Renal cortex interstitium (tissue), 11 donors: ENCODE results near the gene ZNF407. TPM values are rescaled to one million over a fixed set of nuclear protein-coding genes. Genes with fewer than 3 reads are reported as not detected.

Experiments used
- DNase-seq, 11 donors: peaks; one replicate each; pipeline ENCODE4 v3.0.0-alpha.2; 2013; ENCODE audit warnings: low read depth in 9 of 11, low spot score in 4 of 11; ENCODE audit errors: extremely low read depth in 1 of 11
- polyA plus RNA-seq, 3 donors: library from polyadenylated mRNA; unstranded; fragments of 120-200 nt; gene quantifications; one replicate each; pipeline ENCODE4 v1.2.1, GENCODE V29; 2013; ENCODE audit not compliant: insufficient read length in 3 of 3

The ZNF407 gene
- polyA plus RNA-seq, 3 donors, result 10.0 to 10.1 (median 10.1) TPM

DNA sequence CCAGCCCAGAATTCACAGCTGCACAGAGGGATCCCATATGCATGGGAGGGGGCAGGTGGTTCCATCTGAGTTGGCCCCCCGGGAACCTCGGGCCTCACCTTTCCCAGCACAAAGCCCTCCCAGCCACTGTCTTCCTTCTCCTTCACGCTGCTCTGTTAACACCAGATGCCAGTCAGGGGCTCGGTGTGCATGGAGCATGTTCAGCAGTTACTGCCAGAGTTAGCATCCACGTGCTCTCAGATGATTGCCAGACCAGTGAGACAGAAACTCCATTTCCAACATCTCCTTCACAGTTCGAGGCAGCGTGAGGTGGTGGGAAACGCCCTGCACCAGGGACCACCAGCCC lies 510.2 kb downstream of the ZNF407 start:
- DNase-seq, result no peak

DNA sequence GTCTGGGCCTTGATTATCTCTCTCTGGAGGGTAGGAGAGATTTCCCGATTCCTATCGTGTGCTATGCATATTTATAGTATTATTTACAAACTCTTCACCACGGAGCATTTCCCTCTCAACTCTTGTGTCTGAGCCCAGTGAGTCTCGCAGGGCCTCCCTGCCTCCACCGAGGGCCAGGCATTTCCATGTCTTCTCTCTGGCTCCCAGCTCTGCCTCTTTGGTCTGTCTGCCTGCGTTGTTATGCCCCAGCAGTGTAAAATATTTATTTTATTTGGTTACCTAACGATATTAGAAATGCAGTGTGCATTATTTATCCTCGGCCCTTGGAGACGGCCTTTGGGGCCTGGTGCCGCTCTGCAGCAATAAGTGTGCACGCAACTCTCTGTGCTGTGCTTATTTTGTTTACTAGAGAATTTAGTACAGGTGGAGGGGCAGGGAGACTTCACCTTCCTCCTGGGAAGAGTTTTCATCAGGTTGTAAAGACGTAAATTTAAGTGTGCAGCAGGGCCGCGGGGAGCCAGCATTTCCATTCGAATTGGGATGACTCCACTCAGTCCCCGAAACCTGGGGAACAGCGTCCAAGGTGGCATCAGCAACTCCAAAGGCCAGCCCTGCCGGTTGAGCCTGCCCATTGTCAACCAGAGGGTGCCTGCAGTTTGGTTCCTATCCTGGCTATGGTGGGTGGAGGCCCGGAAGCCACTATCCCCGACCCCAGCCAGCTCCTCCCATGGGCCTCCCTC lies 511.1 kb downstream of the ZNF407 start:
- no peak for DNase-seq

DNA sequence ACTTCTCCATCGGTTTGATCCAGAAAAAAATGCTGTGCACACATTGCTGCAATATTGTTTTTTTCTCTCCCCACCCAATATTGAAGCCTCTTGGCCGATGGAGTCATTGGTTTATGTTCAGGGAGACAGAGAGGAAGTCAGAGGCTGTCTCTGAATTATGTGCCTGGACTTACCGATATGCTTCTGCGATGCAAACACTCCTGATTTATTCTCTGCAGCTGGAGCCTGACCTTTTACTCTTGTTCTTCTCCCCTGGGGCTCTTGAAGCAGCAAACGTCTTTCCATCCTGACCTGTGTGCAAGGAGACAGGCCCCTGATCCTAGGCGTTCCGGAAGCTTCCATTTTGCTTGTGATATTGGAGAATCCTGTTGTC lies 511.6 kb downstream of the ZNF407 start:
- no peak for DNase-seq

DNA sequence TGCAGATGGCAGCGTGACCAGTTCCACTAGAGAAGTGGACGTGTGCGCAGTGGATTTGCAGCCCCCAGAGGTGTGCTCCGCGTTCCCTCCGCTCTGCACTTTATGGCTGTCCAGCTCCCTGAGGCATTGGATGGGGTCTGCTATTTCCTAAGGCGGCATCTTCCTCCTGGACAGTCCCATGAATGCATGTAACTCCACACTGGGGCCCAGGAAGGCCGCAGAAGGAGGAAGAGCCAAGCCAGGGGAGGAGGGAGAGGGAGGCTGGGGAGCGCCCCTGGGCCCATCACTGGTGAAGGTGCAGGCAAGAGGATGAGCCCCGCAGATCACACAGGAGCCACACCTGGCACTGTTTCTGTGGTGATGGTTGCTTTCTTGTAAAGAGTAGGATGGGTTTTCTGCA lies 512.1 kb downstream of the ZNF407 start:
- no peak for DNase-seq

DNA sequence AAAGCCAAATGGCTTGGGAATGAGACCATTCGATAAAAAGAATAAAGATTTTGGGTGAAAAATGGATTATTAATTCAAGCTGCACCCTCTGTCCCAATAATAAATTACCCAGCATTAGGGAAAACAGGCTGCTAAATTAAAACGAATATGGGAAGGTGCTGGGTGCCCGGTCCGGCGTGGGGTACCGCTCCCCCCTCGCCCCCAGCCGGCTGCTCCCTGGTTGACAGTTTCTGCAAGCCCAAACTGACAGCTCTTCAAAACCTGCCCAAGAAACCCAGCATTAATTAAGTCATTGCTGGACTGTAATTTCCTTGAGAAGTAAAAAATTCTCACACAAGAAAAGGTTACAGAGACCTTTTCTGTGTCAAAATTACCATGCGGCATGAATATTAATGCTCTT lies 512.6 kb downstream of the ZNF407 start:
- no peak for DNase-seq

DNA sequence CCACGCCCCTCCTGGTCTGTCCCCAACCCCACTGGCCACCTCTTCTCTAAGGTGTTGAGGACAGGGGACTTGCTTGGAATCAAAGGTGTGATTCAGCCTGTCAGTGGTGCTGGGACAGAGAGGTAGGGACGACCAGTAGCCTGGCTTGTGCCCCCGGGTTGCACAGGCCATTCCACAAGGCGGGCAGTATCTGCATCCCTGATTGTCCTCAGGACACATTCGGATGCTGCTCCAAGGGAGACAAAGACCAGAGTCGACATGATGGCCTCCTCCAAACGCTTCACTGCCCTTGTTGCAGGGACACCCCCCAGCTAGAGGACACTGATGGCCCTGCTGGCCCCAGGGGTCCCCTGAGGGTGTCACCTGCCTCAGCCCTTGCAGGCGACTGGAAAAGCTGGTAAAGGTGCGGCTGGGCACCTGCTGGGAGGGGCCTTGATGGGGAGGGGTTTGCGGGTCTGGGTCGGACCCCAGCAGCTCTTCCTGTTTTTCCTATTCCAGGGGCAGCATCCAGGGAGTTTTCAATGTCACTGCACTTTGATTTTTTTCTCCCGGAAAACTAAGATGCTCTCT lies 513.3 kb downstream of the ZNF407 start:
- DNase-seq, result no peak

DNA sequence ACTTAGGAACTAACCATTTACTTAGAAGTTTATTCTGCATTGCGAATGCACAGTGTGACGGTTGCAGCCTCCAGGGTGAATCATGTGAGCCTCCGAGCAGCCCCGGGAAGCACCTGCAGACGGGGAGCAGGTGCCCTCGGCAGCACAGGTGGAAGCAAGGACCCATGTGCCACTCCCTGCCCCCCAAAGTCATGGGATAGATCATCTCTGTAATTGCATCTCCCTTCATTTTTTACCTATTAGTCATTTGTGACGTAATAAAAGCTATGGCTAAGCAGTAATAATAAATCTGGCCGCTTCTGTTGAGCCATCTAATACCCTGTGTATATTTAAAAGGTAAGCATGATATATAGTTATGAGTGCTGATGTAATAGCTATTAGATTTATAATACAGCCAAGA lies 514.1 kb downstream of the ZNF407 start:
- no peak for DNase-seq

DNA sequence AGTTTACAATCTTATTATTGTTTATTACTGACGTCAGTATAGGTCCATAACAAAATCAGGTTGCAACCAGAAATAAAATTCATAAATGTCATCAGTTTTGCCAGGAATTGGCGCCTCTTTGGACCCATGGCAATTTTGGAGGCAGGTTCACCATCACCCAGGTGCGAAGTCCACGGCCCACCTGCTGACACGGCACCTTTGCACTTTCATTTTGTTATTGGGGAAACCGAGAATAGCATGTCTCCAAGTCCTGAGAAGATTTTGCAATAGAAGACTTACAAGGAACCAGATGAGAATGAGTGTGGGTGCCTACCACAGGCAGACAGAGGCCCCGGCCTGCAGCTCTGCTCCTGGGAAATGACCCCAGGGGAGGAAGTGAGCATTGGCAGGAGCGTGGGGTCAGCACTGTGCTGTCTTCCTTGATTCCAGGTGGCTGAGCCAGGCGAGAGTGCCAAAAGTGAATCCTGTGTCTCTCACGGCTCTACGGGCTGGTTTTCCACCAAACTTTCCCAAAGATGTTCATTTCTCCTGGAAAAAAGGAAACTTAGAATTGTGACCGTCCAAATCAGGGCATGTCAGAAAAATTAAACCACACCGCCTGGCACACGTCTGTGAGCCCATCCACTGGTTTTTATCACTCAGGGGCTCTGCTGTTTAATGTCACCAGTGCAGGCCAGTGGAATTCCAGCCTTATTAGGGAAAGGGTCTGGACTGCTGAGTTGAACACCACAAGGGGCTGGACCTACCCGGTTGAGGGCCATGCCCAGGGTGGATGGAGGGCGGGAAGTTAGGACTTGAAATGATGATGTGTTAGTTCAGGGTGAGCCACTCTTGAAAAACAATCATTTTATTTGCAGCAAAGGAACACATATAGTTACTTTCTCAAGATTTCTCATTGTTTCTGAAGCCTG lies 514.8 kb downstream of the ZNF407 start:
- no peak for DNase-seq

DNA sequence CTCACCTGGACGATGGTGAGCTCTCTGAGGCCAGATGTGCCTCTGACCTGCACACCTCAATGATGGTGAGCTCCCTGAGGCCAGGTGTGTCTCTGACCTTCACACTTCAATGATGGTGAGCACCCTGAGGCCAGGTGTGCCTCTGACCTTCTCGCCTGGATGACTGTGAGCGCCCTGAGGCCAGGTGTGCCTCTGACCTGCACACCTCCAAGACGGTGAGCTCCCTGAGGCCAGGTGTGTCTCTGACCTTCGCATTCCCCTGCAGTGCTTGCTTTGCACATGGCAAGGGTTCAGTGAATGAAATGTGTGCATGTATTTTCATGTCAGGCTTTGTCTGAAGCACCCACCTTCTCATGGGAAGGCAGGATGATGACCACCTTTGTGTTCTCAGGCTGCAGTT lies 515.8 kb downstream of the ZNF407 start:
- DNase-seq, result no peak

DNA sequence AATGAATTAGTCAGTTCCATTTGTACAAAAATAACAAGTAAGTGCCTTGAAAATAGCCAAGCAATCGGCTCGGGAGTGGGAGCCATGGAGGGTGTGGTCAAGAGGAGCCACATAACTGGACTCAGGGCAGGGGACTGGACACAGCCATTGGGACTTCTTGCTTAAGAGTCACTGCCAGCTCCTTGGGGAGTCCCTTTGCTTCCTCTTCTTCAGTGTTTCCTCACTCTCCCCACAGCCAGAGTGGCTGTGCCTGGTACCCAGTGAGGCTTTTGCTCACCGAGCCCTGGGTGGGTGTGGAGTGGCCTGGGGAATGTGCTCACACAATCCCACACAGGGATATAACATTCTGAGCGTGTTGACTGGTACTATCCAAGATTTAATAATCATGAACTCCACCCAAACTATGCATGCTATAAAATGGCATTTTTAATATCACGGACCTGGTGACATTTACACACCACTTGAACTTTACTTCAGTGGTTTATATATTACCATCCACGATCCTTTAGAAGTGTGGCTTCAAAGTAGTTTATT lies 516.6 kb downstream of the ZNF407 start:
- no peak for DNase-seq

Other genes starting within 250 kb of the ZNF407 start
- gene DIPK1C, start 140.6 kb upstream of the ZNF407 start, polyA plus RNA-seq, result under 1 TPM; 0.08 to 0.32 (median 0.14) TPM
- 100 to 1,000 TPM; 275 to 363 (median 290) TPM for gene CNDP2, start 101.5 kb upstream of the ZNF407 start, polyA plus RNA-seq
- gene CNDP1, start 63.4 kb upstream of the ZNF407 start, polyA plus RNA-seq, result 1 to 10 TPM; 1.2 to 2.0 (median 1.3) TPM